Measurements from ENCODE around the gene CDK2AP2.
"Not testable (repeated sequence)": the region's sequence is repeated elsewhere in the genome, so short reads cannot be mapped to it uniquely, and the experiment has no call there.

CDK2AP2 gene, protein sequence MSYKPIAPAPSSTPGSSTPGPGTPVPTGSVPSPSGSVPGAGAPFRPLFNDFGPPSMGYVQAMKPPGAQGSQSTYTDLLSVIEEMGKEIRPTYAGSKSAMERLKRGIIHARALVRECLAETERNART

DNA sequence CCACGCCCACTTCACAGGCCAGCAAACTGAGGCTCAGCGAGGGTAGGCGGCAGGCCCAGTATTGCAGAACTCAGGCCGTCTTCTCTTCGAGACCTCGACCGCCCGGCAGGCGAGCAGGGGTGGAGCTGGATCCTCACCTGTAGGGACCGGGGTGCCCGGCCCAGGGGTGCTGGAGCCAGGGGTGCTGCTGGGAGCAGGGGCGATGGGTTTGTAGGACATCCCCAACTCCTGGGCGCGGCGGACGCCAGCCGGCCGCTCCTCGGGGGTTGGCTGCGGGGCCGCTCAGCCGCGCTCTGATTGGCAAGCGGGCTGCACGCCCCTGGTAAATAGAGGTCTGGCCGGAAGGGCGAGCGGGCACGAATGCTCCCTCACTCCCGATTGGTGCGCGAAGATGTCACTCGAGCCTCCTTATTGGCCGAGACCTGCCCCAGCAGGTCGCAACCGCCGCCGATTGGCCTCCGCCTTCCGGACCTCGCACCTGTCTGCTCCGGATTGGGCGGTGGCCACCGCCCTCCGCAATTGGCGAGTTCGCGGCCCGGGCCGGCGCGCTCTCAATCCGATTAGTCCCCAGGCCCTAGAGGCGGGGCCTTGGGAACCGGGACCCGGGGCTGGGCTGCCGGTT is at the start of gene CDK2AP2:
Gene CDK2AP2 (minus strand): TSS at position 299 of the 622 bp plus-strand sequence. CDS start 80 bp downstream, at position 219.
- WGBS (ENCODE audit: insufficient coverage, insufficient read length), result no CpG with 5 or more reads among the region's 57 CpGs
- H3K4me1 ChIP-seq (ENCODE audit: control insufficient read depth, insufficient read depth, low read length), result 0 out of 2 replicates have a peak, but pooled peaks cover 2% of the 10 kb centered on the region
- no peaks in the 10 kb centered on the region for H3K27me3 ChIP-seq (ENCODE audit: control insufficient read depth, insufficient read depth, low read length)
- H3K4me3 ChIP-seq (ENCODE audit: low read length), result peak within 1 kb of the TSS; percentile 89; the same call in 1 of the 2 replicates
- no peak within 1 kb of the TSS for H3K27ac ChIP-seq (ENCODE audit: low read length)
- no peaks in the 10 kb centered on the region for H3K9me3 ChIP-seq (ENCODE audit: control insufficient read depth, insufficient read depth, low read length)
- no peaks in the 10 kb centered on the region for H3K36me3 ChIP-seq (ENCODE audit: control insufficient read depth, insufficient read depth, low read length)
- peak; percentile 99 for DNase-seq (ENCODE audit: low read depth, low spot score)

DNA sequence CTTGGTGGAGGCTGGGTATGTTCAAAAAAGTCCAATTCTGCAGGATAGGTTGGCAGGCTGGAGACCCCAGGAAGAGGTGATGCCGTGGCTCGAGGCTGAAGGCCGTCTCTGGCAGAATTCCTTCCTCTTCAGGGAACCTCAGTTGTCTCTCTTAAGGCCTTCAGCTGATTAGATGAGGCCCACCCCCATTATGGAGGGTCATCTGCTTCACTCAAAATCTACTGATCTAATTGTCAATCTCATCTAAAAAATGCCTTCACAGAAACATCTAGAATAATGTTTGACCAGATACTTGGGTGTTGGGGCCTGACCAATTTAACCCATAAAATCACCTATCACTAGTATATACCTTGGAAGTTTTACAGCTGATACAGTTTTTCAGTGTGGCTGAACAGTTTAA is 48.3 kb upstream of the CDK2AP2 start:
- Histone ChIP-seq H3K4me1 (ENCODE audit: control insufficient read depth, insufficient read depth, low read length) (no peaks in the 10 kb centered on the region), H3K4me3 (ENCODE audit: low read length) (no peak overlapping the region), H3K36me3 (ENCODE audit: control insufficient read depth, insufficient read depth, low read length) (no peaks in the 10 kb centered on the region), H3K27me3 (ENCODE audit: control insufficient read depth, insufficient read depth, low read length) (no peaks in the 10 kb centered on the region), H3K27ac (ENCODE audit: low read length) (no peak overlapping the region), H3K9me3 (ENCODE audit: control insufficient read depth, insufficient read depth, low read length) (no peaks in the 10 kb centered on the region)
- no peak for DNase-seq (ENCODE audit: low read depth, low spot score)
- WGBS (ENCODE audit: insufficient coverage, insufficient read length), result no CpG with 5 or more reads among the region's 3 CpGs

DNA sequence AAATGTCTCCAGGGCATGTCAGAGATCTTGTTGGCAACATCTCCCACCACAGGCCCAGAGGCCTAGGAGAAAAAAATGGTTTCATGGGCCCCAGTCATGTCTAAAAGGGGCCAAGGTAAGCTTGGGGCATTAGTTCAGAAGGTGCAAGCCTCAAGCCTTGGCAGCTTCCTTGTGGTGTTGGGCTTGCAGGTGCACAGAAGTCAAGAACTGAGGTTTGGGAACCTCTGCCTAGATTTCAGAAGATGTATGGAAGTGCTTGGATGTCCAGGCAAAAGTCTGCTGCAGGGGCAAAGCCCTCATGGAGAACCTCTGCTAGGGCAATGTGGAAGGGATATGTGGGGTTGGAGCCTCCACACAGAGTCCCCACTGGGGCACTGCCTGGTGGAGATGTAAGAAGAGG is 43.7 kb upstream of the CDK2AP2 start:
- not testable (repeated sequence) for H3K27me3 ChIP-seq (ENCODE audit: control insufficient read depth, insufficient read depth, low read length); H3K4me1 ChIP-seq (ENCODE audit: control insufficient read depth, insufficient read depth, low read length); H3K4me3 ChIP-seq (ENCODE audit: low read length); H3K36me3 ChIP-seq (ENCODE audit: control insufficient read depth, insufficient read depth, low read length); DNase-seq (ENCODE audit: low read depth, low spot score); H3K27ac ChIP-seq (ENCODE audit: low read length); H3K9me3 ChIP-seq (ENCODE audit: control insufficient read depth, insufficient read depth, low read length)

DNA sequence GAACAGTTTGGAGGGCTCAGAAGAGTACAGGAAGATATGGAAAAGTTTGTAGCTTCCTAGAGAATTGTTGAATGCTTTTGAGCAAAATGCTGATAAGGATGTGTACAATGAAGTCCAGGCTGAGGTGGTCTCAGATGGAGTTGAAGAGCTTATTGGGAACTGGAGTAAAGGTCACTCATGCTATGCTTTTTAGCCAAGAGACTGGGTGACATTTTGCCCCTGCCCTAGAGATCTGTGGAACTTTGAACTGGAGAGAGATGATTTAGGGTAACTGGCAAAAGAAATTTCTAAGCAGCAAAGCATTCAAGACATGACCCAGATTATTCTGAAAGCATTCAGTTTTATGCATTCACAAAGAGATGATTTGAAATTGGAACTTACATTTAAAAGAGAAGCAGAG is 43.2 kb upstream of the CDK2AP2 start:
- Histone ChIP-seq H3K4me3 (ENCODE audit: low read length) (no peak overlapping the region), H3K9me3 (ENCODE audit: control insufficient read depth, insufficient read depth, low read length) (no peaks in the 10 kb centered on the region), H3K27ac (ENCODE audit: low read length) (no peak overlapping the region), H3K36me3 (ENCODE audit: control insufficient read depth, insufficient read depth, low read length) (no peaks in the 10 kb centered on the region), H3K4me1 (ENCODE audit: control insufficient read depth, insufficient read depth, low read length) (no peaks in the 10 kb centered on the region), H3K27me3 (ENCODE audit: control insufficient read depth, insufficient read depth, low read length) (no peaks in the 10 kb centered on the region)
- no peak for DNase-seq (ENCODE audit: low read depth, low spot score)

DNA sequence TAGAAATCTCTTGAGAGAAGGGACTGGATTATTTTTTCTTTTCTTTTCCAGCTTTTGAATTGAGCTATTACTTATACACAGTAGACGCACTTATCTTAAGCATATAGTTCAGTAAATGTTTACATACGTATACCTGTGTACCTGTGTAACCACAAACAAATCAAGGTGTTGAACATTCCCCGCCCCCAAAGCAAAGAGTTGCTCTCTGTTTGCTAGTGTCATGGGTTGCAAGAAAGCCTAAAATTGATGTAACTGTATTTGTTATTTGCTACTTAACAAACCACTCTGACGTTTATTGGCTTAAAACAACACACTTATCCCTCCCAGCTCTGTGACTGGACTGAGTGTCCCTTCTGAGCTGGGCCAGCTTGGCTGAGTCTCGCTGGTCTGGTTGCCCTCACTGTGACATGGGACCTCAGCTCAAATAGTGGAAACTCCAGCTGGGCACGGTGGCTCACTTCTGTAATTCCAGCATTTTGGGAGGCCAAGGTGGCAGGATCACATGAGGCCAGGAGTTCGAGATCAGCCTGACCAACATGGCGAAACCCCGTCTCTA is 40.7 kb upstream of the CDK2AP2 start:
- Histone ChIP-seq H3K27ac (ENCODE audit: low read length) (no peak overlapping the region), H3K4me3 (ENCODE audit: low read length) (no peak overlapping the region), H3K27me3 (ENCODE audit: control insufficient read depth, insufficient read depth, low read length) (no peaks in the 10 kb centered on the region), H3K9me3 (ENCODE audit: control insufficient read depth, insufficient read depth, low read length) (no peaks in the 10 kb centered on the region), H3K4me1 (ENCODE audit: control insufficient read depth, insufficient read depth, low read length) (no peaks in the 10 kb centered on the region), H3K36me3 (ENCODE audit: control insufficient read depth, insufficient read depth, low read length) (no peaks in the 10 kb centered on the region)
- no peak for DNase-seq (ENCODE audit: low read depth, low spot score)
- no CpG with 5 or more reads among the region's 9 CpGs for WGBS (ENCODE audit: insufficient coverage, insufficient read length)

DNA sequence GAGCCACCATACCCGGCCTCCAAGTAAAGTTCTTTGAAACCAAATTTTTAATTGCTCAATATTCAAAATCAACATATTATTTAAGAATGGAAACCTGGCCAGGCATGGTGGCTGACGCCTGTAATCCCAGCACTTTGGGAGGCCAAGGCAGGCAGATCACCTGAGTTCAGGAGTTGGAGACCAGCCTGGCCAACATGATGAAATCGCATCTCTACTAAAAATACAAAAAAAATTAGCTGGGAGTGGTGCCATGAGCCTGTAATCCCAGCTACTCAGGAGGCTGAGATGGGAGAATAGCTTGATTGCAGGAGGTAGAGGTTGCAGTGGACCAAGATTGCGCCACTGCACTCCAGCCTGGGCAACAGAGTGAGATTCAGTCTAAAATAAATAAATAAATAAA is 40.1 kb upstream of the CDK2AP2 start:
- not testable (repeated sequence) for H3K27me3 ChIP-seq (ENCODE audit: control insufficient read depth, insufficient read depth, low read length); H3K9me3 ChIP-seq (ENCODE audit: control insufficient read depth, insufficient read depth, low read length); DNase-seq (ENCODE audit: low read depth, low spot score); H3K4me3 ChIP-seq (ENCODE audit: low read length); H3K36me3 ChIP-seq (ENCODE audit: control insufficient read depth, insufficient read depth, low read length); H3K27ac ChIP-seq (ENCODE audit: low read length); H3K4me1 ChIP-seq (ENCODE audit: control insufficient read depth, insufficient read depth, low read length)
- WGBS (ENCODE audit: insufficient coverage, insufficient read length), result no CpG with 5 or more reads among the region's 4 CpGs

DNA sequence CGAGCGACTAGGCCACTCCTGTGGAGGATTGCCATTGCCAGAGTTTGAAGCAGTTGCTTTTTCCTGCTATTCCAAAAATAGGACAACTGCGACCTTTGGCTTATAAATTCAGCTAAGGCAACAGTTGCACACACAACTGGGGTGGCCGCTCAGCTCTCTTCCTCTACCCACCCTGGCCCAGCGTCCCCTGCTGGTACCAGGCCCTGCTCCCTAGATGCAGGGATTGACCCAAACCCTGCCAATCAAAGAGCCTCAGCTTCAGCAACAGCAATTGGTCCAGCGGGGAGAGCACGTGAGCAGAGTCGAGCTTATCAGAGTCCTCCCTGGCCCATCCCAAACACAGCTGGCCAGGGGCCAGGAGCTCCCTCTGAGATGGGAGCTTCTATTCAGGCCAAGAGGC is 37.3 kb upstream of the CDK2AP2 start:
- no peak for DNase-seq (ENCODE audit: low read depth, low spot score)
- no peaks in the 10 kb centered on the region for H3K36me3 ChIP-seq (ENCODE audit: control insufficient read depth, insufficient read depth, low read length)
- no peaks in the 10 kb centered on the region for H3K9me3 ChIP-seq (ENCODE audit: control insufficient read depth, insufficient read depth, low read length)
- H3K4me3 ChIP-seq (ENCODE audit: low read length), result no peak overlapping the region
- no CpG with 5 or more reads among the region's 8 CpGs for WGBS (ENCODE audit: insufficient coverage, insufficient read length)
- H3K27me3 ChIP-seq (ENCODE audit: control insufficient read depth, insufficient read depth, low read length), result no peaks in the 10 kb centered on the region
- H3K27ac ChIP-seq (ENCODE audit: low read length), result no peak overlapping the region
- H3K4me1 ChIP-seq (ENCODE audit: control insufficient read depth, insufficient read depth, low read length), result no peaks in the 10 kb centered on the region

DNA sequence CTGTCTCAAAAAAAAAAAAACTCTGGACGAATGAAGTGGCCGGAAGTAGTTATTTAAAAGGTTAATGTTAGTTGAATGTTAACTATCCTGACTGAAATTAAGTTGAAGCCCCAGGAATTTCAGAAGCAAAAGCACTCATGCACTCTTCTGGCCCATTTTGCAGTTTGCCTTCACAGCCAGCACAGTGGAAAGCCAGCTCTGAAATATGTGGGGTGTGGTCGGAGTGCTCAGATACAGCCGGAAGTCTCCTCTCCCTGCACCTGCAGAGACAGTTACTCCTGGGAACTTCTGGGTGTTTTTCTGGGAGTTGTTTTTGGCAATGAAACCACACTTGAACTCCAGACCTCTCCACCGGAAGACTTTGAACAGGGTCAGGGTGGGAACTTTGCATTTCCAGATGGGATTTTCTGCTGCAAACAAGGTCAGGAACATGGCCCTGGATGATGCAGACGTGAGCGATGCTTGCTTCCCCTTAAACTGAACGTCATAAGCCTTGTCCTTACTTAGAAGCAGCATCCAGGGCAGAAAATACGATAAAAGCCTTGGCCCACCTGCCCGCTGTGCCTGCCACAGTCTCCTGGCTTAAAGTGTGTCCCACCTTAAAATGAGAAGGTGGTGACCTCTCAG is 36.8 kb upstream of the CDK2AP2 start:
- WGBS (ENCODE audit: insufficient coverage, insufficient read length), result no CpG with 5 or more reads among the region's 10 CpGs
- Histone ChIP-seq H3K27me3 (ENCODE audit: control insufficient read depth, insufficient read depth, low read length) (no peaks in the 10 kb centered on the region), H3K9me3 (ENCODE audit: control insufficient read depth, insufficient read depth, low read length) (no peaks in the 10 kb centered on the region), H3K4me3 (ENCODE audit: low read length) (no peak overlapping the region), H3K36me3 (ENCODE audit: control insufficient read depth, insufficient read depth, low read length) (no peaks in the 10 kb centered on the region), H3K4me1 (ENCODE audit: control insufficient read depth, insufficient read depth, low read length) (no peaks in the 10 kb centered on the region), H3K27ac (ENCODE audit: low read length) (no peak overlapping the region)
- no peak for DNase-seq (ENCODE audit: low read depth, low spot score)

DNA sequence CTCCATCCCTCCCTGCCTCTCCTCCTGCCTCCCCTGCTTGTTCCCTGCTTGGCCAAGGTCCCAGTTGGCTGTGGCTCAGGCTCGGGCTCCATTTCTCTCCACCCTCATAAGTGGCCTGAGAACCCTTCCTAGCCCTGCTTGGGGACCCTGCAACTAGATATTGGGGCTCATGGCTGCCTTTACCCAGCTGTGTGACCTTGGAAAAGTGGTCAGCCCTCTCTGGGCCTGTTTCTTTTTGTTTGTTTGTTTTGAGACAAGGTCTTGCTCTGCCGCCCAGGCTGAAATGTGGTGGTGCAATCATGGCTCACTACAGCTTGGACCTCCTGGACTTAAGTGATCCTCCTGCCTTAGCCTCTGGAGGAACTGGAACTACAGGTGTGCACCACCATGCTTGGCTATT is 35.6 kb upstream of the CDK2AP2 start:
- no peak for DNase-seq (ENCODE audit: low read depth, low spot score)
- WGBS (ENCODE audit: insufficient coverage, insufficient read length), result no CpG with 5 or more reads among the region's 2 CpGs
- H3K36me3 ChIP-seq (ENCODE audit: control insufficient read depth, insufficient read depth, low read length), result no peaks in the 10 kb centered on the region
- no peaks in the 10 kb centered on the region for H3K27me3 ChIP-seq (ENCODE audit: control insufficient read depth, insufficient read depth, low read length)
- H3K4me1 ChIP-seq (ENCODE audit: control insufficient read depth, insufficient read depth, low read length), result no peaks in the 10 kb centered on the region
- no peak overlapping the region for H3K4me3 ChIP-seq (ENCODE audit: low read length)
- no peak overlapping the region for H3K27ac ChIP-seq (ENCODE audit: low read length)
- H3K9me3 ChIP-seq (ENCODE audit: control insufficient read depth, insufficient read depth, low read length), result no peaks in the 10 kb centered on the region

DNA sequence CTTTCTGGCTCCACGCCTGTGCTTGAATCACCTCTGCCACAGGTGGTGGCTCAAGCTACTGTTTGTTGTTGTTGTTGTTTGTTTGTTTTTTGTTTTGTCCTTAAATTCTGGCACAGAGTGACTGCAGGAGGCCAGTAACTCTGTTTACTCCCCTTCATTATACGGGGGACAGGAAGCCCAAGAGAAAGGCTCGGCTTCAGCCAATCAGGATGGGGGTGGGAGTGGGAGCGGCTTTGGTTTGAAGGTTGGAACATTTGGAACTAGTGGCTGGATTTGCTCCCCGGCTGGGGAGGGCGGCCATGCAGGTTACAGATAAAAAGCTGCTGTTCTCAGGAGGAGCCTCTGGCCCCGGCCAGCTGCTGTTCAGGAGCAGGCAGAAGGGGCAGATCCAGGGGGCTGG is 35.0 kb upstream of the CDK2AP2 start:
- no CpG with 5 or more reads among the region's 7 CpGs for WGBS (ENCODE audit: insufficient coverage, insufficient read length)
- Histone ChIP-seq H3K27me3 (ENCODE audit: control insufficient read depth, insufficient read depth, low read length) (no peaks in the 10 kb centered on the region), H3K4me1 (ENCODE audit: control insufficient read depth, insufficient read depth, low read length) (no peaks in the 10 kb centered on the region), H3K9me3 (ENCODE audit: control insufficient read depth, insufficient read depth, low read length) (no peaks in the 10 kb centered on the region), H3K4me3 (ENCODE audit: low read length) (no peak overlapping the region), H3K36me3 (ENCODE audit: control insufficient read depth, insufficient read depth, low read length) (no peaks in the 10 kb centered on the region), H3K27ac (ENCODE audit: low read length) (no peak overlapping the region)
- DNase-seq (ENCODE audit: low read depth, low spot score), result no peak

DNA sequence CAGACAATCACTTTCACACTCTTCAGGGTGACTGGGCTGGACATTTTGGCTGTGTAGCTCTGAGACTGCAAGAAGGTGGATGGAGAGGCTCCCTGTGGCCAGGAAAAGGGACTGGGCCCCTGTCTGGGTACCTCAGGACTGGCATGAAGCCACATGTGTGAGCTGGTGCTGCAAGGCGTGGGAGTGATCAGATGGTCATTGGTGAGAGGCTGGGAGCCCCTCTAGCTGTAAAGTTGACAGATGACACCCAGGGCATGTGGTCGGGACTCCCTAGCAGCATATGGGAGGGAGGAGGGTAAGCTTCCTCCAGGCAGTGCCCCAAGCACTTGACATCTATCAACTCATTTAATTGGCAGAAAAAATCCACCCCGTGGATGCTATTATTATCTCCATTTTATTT is 34.2 kb upstream of the CDK2AP2 start:
- DNase-seq (ENCODE audit: low read depth, low spot score), result no peak
- WGBS (ENCODE audit: insufficient coverage, insufficient read length), result no CpG with 5 or more reads among the region's 3 CpGs
- H3K4me1 ChIP-seq (ENCODE audit: control insufficient read depth, insufficient read depth, low read length), result no peaks in the 10 kb centered on the region
- H3K36me3 ChIP-seq (ENCODE audit: control insufficient read depth, insufficient read depth, low read length), result no peaks in the 10 kb centered on the region
- H3K9me3 ChIP-seq (ENCODE audit: control insufficient read depth, insufficient read depth, low read length), result no peaks in the 10 kb centered on the region
- H3K27ac ChIP-seq (ENCODE audit: low read length), result no peak overlapping the region
- H3K27me3 ChIP-seq (ENCODE audit: control insufficient read depth, insufficient read depth, low read length), result no peaks in the 10 kb centered on the region
- no peak overlapping the region for H3K4me3 ChIP-seq (ENCODE audit: low read length)

Data from iPS DF 6.9 (cell line).